ENCODE results near the gene PXK.

Gene PXK

DNA sequence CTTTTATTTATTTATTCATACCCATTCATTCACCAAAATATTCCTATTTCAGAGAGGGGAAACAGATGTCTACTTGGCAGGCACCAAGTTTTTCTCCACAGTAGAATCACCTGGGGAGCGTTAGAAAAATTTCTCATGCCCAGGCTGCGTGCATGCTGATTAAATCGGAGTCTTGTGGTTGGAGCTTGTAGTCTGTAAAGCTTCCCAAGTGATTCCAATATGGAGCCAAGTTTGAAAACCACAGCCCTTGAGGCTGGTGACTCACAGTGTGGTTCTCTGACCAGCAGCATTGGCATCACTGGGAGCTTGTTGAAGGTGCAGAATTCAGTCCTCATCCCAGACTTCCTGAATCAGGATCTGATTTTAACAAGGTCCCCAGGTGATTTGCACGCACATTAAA, 51.2 kb downstream of the PXK start:
- no peak overlapping the region for H3K27ac ChIP-seq

GRCh38 chr3:58384381-58385090, 51.8 kb downstream of the PXK start:
- no peak overlapping the region for H3K27ac ChIP-seq
- TF ChIP-seq ZFX (IDR thresholded peaks at IDR 0.05) (no peak), CTCF (conservative IDR thresholded peaks at IDR 0.05) (no peak)

More for the DNA sequence above, 51.2 kb downstream of the PXK start:
- TF ChIP-seq ZFX (IDR thresholded peaks at IDR 0.05): no peak
- no peak for TF ChIP-seq CTCF (conservative IDR thresholded peaks at IDR 0.05)

DNA sequence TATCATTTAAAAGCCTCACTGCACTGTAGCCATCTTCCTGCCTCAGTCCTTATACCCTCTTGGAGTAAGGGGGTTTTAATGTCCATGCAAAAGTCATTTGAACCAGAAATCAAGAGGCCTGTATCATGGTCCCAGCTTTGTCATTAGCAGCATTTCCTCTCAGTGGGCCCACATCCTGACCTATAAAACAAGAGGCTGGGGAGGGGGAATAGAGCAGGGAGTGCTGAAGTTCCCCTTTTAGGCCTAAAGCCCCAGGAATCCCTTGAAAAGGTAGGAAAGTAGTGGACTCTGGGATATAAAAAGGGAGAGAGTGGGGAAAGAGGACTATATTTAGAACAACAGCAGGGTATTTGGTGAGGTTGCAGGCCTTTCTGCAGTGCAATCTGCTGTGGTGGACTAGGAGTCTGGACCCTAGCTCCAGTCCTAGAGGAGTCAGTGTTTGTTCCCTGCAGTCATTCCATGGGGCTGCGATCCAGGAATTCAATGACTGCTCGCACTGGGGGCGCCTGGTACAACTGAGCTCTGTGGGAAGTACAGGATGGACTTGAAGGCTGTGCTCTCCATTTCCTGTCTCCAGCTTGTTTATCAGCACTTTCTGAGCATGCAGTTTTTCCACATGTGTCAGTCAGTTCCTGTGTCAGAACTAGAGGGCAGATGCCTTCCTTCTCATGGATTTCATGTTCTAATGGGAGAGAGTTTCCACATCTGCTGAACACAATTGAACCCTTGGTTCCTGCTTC, 54.1 kb downstream of the PXK start:
- no peak for TF ChIP-seq CTCF (conservative IDR thresholded peaks at IDR 0.05)
- no peak for TF ChIP-seq ZFX (IDR thresholded peaks at IDR 0.05)
- no peak overlapping the region for H3K27ac ChIP-seq

DNA sequence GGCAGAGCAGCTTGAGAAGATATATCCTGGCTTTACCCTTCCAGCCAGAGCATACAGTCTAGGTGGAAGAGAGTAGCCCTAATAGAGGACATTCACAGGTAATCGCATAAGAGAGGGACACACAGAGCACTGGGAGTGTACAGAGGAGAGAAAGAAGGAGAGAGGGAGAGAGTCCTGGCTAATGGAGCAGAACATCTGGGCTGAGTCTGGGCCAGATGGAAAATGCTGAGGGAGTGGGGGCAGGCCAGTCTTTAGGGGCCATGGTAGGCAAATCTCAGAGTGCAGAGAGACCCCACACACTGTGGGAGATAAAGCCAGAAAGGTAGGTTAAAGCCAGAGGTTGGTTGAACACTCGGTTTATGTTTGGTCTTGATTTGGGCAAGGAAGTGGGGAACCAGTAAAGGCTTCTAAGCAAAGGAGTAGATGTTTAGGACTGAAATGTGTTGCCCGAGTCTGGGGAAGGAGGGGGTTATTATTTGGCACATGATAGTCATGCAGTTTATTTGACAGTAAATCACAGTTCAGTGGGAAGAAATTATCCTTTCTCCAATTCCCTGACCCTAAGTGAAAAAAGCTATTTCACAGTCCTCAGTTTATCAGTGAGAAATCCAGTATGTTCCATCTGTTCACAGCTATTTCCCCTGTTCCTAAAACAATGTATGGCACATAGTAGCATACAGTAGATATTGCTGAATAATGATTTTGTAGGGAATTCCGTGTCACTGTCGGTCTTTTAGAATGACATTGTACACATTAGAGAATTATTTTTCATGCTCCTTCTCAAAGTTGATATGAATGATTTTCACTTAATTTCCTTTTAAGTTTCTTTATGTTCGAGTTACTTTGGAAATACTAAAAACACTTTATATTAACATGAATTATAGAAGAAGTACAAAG, 55.2 kb downstream of the PXK start:
- H3K27ac ChIP-seq: peak overlapping the region; percentile 12; the same call in 1 of the 2 replicates
- TF ChIP-seq CTCF (conservative IDR thresholded peaks at IDR 0.05): no peak
- TF ChIP-seq ZFX (IDR thresholded peaks at IDR 0.05): no peak

DNA sequence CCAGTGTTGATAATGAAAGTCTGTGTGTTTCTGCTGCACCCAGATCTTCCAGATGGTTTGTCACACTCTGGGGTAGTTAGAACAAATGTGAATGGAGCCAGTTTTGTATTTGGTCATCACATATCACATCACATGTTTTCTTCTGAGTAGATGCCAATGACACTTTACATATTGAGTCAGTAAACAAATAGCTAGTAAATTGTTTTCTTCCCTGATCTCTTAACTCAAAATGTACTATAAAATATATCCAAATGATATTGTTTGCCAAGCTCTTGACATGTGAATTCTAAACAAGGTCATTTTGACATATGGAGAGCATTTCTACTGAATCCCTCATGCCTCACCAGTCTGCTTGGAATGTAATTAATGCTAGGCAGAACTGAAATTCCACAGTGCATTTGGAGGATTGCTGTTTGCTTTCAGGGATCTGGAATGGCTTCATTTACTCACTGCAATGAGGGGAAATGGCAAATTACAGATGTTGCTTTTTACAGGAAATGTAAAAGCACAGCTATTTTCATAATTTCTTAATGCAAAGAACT, 55.9 kb downstream of the PXK start:
- H3K27ac ChIP-seq: no peak overlapping the region
- TF ChIP-seq CTCF (conservative IDR thresholded peaks at IDR 0.05) (no peak), ZFX (IDR thresholded peaks at IDR 0.05) (no peak)

GRCh38 chr3:58391156-58391865, 58.6 kb downstream of the PXK start:
- no peak overlapping the region for H3K27ac ChIP-seq
- no peak for TF ChIP-seq ZFX (IDR thresholded peaks at IDR 0.05)

DNA sequence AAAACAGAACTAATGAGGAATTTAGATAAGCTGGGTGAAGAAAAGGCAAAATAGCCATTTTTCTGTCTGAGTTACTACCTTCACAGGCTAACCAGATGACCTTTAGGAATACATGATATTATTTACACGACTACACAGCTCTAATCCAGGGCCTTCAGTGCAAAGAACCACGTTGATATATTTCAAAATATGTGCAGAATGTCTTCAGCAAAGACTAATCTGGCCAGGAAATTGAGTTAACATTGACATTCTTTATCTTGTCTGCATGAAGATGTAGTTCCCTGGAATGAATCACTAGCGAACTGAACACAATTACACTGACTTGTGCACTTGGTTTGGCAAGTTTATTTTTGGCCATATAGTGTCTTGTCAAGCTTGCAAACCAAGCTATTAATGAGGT, 59.5 kb downstream of the PXK start:
- no peak overlapping the region for H3K27ac ChIP-seq
- TF ChIP-seq CTCF (conservative IDR thresholded peaks at IDR 0.05): no peak
- TF ChIP-seq ZFX (IDR thresholded peaks at IDR 0.05): no peak
